ENCODE measurements around the gene ARHGAP26. TPM values are rescaled to one million over a fixed set of nuclear protein-coding genes. Genes with fewer than 3 reads are reported as not detected.
A peak's percentile ranks its signal among the peaks of the same experiment; 100 is the strongest.

The ARHGAP26 gene, protein sequence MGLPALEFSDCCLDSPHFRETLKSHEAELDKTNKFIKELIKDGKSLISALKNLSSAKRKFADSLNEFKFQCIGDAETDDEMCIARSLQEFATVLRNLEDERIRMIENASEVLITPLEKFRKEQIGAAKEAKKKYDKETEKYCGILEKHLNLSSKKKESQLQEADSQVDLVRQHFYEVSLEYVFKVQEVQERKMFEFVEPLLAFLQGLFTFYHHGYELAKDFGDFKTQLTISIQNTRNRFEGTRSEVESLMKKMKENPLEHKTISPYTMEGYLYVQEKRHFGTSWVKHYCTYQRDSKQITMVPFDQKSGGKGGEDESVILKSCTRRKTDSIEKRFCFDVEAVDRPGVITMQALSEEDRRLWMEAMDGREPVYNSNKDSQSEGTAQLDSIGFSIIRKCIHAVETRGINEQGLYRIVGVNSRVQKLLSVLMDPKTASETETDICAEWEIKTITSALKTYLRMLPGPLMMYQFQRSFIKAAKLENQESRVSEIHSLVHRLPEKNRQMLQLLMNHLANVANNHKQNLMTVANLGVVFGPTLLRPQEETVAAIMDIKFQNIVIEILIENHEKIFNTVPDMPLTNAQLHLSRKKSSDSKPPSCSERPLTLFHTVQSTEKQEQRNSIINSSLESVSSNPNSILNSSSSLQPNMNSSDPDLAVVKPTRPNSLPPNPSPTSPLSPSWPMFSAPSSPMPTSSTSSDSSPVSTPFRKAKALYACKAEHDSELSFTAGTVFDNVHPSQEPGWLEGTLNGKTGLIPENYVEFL
- total RNA-seq (10 to 100 TPM; 21.3 to 22.7 TPM), total RNA-seq (26.5 to 41.1 reads per million in 2 donors)

DNA sequence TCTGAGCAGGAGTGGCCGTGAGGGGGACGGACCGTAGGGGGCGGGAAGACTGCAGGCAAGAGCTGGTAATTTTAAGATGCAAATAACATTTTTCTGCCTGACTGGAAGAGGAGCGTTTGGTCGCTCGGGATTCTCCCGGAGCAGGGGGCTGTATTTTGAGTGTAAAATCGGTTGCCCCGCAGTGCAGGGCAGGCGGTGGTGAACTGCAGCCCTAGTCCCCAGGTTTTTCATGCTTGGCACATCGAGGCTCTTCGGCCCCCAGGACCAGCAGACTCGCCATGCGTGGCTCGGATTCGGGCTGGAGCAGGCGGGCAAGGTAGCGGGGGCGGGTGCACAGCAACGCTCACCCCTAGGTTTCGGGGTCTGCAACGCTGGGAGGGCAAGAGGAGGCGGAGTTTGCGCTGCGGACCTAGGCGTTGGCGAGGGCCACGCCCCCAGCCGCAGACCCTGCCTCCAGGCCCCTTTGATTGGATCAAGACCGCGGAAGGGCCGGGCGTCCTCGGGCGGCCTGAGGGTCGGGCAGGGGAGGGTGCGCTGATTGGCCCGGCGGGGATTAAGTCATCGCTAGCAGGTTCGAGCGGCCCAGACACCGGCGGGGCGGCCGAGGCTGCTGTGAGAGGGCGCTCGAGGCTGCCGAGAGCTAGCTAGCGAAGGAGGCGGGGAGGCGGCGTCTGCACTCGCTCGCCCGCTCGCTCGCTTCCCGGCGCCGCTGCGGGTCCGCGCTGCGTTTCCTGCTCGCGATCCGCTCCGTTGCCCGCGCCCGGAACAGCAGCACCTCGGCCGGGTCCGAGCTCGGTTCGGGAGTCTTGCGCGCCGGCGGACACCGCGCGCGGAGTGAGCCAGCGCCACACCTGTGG is at the start of gene ARHGAP26:
ARHGAP26 (plus strand) TSS at position 585 of the 857 bp plus-strand sequence. CDS start 385 bp downstream, outside the sequence.
- H3K36me3 Mint-ChIP-seq (ENCODE audit: low read depth): no peaks in the 10 kb centered on the region
- H3K27me3 Mint-ChIP-seq: no peaks in the 10 kb centered on the region
- ATAC-seq (peak; percentile 91), DNase-seq (peak; percentile 79 to 86 (median 84))
- no peaks in the 10 kb centered on the region for H3K9me3 ChIP-seq (ENCODE audit: control insufficient read depth, low read length, poor library complexity, severe bottlenecking)
- H3K4me3 Mint-ChIP-seq: peak within 1 kb of the TSS; percentile 99
- H3K4me1 Mint-ChIP-seq: peaks cover 20% of the 10 kb centered on the region
- peak within 1 kb of the TSS; percentile 93 for H3K27ac Mint-ChIP-seq

DNA sequence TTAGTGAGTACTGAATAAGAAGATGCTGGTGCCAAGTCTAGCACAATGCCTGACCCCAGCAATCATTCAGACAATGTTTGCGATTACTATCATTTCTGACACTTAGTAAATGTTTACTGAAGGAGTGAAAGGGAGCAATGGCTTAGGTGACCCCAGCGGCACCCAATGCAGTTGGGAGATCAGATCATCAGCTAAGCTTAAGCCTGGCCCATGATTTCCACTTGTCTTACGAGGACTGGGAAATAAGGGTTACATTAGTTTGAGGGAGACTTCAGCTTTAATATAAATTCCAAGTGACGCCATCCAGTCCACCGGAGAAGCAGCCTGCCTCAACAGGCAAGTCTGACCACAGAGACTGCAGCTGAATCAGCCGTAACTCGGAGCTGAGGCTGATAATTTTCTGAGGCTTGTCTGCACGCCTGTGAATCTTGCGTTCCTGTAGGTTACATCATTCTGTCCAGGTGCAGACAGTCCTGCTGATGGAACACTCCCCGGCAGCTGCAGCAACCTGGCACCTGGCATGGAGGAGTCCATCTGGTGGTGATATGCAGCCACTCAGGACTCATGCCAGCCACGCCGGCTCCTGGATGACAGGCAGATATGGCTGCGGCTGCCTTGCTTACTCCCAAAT is 49.4 kb upstream of the ARHGAP26 start:
- H3K4me1 Mint-ChIP-seq: peaks cover 3% of the 10 kb centered on the region
- H3K9me3 ChIP-seq (ENCODE audit: control insufficient read depth, low read length, poor library complexity, severe bottlenecking): no peaks in the 10 kb centered on the region
- H3K27me3 Mint-ChIP-seq: peaks cover 37% of the 10 kb centered on the region
- DNase-seq (no peak), ATAC-seq (no peak)
- H3K27ac Mint-ChIP-seq: no peak overlapping the region
- no peak overlapping the region for H3K4me3 Mint-ChIP-seq
- no peaks in the 10 kb centered on the region for H3K36me3 Mint-ChIP-seq (ENCODE audit: low read depth)

DNA sequence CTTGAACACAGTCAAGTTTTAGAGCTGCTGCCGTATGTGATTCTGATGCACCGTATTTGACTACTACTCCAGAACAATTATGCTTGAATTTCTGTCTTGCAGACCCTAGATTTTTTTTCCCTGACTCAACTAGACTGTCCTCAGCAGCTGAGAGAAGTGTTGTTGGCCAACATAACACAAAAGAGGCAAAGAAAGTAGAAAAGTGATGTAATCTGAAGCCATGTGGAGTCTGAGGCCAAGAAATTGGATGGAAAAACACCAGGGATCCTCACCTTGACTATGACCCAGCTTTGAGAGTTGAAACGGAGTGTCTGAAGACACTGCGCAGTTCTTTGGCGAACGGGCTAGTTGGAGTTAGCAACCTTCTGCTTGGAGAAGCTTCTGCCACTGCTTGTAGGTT is 48.0 kb upstream of the ARHGAP26 start:
- H3K27me3 Mint-ChIP-seq: peaks cover 34% of the 10 kb centered on the region
- no peak for DNase-seq
- no peak for ATAC-seq
- no peaks in the 10 kb centered on the region for H3K9me3 ChIP-seq (ENCODE audit: control insufficient read depth, low read length, poor library complexity, severe bottlenecking)
- no peaks in the 10 kb centered on the region for H3K36me3 Mint-ChIP-seq (ENCODE audit: low read depth)
- H3K4me3 Mint-ChIP-seq: no peak overlapping the region
- no peak overlapping the region for H3K27ac Mint-ChIP-seq
- no peaks in the 10 kb centered on the region for H3K4me1 Mint-ChIP-seq

DNA sequence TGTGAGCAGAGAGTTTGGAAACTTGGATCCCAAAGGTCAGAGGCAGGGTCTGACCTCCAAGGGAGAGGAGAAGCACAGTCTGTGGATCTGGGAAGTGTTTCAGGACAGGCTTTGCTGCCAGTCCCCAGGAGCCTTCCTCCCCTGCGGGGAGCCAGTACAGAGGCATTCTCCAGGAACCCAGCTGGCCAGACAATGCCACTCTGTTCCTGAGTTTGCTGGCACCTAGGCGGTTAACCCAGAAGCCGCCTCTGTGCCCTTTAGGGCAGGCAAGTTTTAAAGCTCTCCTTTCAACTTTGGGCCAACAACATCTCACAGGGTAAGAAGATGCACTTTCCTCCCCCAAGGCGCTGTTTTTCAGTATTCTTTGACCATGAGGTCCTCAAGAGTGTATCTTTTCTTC is 47.3 kb upstream of the ARHGAP26 start:
- ATAC-seq (no peak), DNase-seq (no peak)
- Mint-ChIP-seq H3K27ac (no peak overlapping the region), H3K27me3 (peaks cover 30% of the 10 kb centered on the region), H3K4me3 (no peak overlapping the region), H3K4me1 (no peaks in the 10 kb centered on the region), H3K36me3 (ENCODE audit: low read depth) (no peaks in the 10 kb centered on the region)
- no peaks in the 10 kb centered on the region for H3K9me3 ChIP-seq (ENCODE audit: control insufficient read depth, low read length, poor library complexity, severe bottlenecking)

DNA sequence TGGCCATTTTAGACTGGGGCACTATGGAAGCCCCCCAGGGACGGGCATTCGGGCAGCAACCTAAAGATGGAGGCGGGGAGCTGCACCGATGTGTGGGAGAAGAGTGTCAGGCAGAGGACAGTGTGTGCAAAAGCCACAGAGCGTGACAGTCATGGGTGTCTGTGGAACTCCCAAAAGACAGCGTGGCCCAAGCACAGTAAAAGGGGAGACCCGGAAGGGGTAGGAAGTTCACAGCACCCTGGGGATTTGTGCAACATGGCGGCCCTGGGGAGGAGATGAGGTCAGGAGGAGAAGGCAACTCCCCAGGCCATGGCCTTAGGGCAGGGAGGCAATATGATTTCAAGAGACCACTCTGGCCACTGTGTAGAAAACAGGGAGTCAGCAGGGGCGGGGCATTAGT is 45.4 kb upstream of the ARHGAP26 start:
- Mint-ChIP-seq H3K27me3 (peaks cover 10% of the 10 kb centered on the region), H3K4me1 (no peaks in the 10 kb centered on the region), H3K4me3 (no peak overlapping the region), H3K27ac (no peak overlapping the region), H3K36me3 (ENCODE audit: low read depth) (no peaks in the 10 kb centered on the region)
- no peaks in the 10 kb centered on the region for H3K9me3 ChIP-seq (ENCODE audit: control insufficient read depth, low read length, poor library complexity, severe bottlenecking)
- no peak for ATAC-seq
- no peak for DNase-seq

DNA sequence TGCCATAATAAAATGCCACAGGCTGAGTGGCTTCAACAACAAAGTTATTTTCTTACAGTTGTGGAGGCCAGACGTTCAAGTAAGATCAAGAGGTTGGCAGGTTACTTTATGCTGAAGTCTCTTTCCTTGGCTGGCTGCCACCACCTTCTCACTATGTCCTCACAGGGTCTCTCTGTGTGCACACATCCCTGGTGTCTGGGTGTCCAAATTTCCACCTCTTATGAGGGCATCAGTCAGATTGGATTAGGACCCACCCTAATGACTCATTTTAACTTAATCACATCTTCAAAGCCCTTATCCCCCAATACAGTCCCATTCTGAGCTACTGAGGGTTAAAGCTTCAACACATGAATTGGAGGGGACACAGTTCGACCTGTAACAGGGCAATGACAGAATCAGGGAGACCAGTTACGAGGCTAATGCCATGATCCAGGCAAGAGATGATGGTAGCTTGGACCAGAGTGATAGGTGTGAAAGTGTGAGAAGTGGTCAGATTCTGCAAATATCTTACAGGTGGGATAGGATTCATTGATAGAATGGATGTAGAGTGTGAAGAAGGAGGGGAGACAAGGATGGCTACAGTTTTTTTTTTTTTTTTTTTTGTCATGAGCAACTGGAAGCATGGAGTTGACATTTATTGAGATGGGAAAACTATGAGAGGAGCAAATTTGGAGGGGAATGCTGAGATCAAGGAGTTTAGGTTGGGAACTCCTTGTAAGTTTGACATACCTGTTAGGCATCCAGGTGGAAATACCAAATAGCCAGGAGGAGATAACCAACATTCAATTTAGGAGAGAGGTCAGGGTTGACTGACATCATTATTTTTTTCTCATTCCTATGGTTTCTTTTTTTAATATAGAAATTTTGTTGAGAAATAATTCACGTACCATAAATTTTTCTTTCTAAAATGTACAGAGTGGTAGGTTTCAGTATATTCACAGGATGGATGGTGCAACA is 44.7 kb upstream of the ARHGAP26 start:
- Mint-ChIP-seq H3K4me1 (no peaks in the 10 kb centered on the region), H3K27ac (no peak overlapping the region), H3K27me3 (peaks cover 7% of the 10 kb centered on the region), H3K36me3 (ENCODE audit: low read depth) (no peaks in the 10 kb centered on the region), H3K4me3 (no peak overlapping the region)
- no peaks in the 10 kb centered on the region for H3K9me3 ChIP-seq (ENCODE audit: control insufficient read depth, low read length, poor library complexity, severe bottlenecking)
- ATAC-seq: no peak
- DNase-seq: no peak

DNA sequence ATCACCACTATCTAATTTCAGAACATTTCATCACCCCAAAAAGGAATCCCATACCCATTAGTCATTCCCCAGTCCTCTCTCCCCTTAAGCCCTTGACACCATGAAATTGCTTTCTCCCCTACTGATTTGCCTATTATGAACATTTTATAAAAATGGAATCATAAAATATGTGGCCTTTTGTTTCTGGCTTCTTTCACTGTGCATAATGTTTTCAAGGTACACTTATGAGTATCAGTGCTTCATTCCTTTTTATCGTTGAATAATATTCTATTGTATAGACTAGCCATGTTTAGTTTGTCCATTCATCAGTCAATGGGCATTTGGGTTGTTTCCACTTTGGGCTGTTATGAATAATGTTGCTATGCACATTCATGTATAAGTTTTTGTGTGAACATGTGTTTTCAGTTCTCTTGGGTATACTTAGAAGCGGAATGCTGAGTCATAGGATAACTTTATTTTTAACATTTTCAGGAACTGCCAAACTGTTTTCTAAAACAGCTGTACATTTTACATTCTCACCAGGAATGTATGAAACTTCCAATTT is 43.9 kb upstream of the ARHGAP26 start:
- DNase-seq (no peak), ATAC-seq (no peak)
- peaks cover 7% of the 10 kb centered on the region for H3K27me3 Mint-ChIP-seq

DNA sequence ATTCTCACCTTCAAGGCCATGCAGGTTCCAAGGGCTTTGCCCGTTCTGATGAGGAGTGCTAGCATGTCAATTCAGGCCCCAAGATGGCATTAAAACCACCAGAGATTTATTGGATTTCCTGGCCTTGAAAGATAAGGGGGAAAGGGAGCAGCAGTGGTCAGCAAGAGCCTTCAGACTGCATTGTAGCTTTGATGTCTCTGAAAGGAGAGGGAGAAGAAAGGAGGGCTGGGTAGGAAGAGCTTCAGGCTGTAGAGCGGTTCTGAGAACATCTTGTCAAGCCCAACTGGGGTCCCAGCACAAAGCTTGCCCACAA is 42.5 kb upstream of the ARHGAP26 start:
- ATAC-seq: no peak
- H3K27me3 Mint-ChIP-seq: peaks cover 11% of the 10 kb centered on the region
- H3K9me3 ChIP-seq (ENCODE audit: control insufficient read depth, low read length, poor library complexity, severe bottlenecking): no peaks in the 10 kb centered on the region
- no peak overlapping the region for H3K27ac Mint-ChIP-seq
- DNase-seq: no peak
- no peak overlapping the region for H3K4me3 Mint-ChIP-seq
- H3K4me1 Mint-ChIP-seq: no peaks in the 10 kb centered on the region
- no peaks in the 10 kb centered on the region for H3K36me3 Mint-ChIP-seq (ENCODE audit: low read depth)

More for the DNA sequence above, 43.9 kb upstream of the ARHGAP26 start:
- H3K36me3 Mint-ChIP-seq (ENCODE audit: low read depth): no peaks in the 10 kb centered on the region
- H3K4me3 Mint-ChIP-seq: no peak overlapping the region
- H3K4me1 Mint-ChIP-seq: no peaks in the 10 kb centered on the region
- H3K9me3 ChIP-seq (ENCODE audit: control insufficient read depth, low read length, poor library complexity, severe bottlenecking): no peaks in the 10 kb centered on the region
- H3K27ac Mint-ChIP-seq: no peak overlapping the region

DNA sequence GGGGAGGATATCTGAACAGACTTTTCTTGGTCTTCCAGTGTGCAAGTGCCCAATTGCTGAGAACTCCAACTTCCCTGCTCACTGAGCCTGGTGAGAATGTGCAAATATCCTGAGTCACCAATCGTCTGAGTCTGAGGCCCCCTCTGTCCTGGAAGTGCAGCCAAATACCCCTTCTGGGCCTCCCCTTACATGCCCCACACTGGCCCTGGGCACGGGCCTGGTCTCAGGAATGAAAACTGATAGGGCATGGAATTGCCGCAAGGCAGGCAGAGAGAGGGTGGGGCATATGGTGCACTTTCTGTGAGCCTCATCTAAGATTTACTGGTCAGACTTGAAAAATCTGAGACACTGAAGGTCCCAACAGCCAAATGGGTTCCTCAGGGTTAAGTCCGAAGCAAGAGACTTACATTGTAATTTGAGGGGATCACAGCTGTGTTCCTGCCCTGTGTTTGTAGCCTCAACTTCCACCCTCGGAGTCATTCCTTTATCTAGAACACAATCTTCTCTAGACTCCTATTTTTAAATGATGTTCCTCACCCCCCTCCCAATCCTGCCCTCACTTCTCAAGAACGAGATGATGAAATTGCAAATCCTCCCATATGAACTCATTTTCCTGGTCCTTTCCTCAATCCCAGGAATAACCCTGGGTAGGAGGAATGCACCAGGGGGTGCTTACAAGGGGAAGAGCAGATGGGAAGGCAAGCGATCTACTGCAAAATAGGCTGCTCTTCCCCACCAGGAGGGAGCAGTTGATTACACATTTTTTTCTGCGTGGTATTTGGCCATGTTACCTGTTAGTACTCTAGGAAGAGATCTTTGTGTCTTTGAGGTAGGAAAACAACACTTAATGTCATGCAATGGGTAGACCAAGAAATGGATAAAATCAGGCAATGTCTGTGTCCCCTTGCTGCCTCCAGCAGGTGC is 34.6 kb upstream of the ARHGAP26 start:
- Mint-ChIP-seq H3K27me3 (peaks cover 27% of the 10 kb centered on the region), H3K4me1 (peaks cover 16% of the 10 kb centered on the region), H3K36me3 (ENCODE audit: low read depth) (peaks cover 2% of the 10 kb centered on the region), H3K4me3 (no peak overlapping the region), H3K27ac (no peak overlapping the region)
- no peaks in the 10 kb centered on the region for H3K9me3 ChIP-seq (ENCODE audit: control insufficient read depth, low read length, poor library complexity, severe bottlenecking)
- DNase-seq: no peak
- no peak for ATAC-seq

DNA sequence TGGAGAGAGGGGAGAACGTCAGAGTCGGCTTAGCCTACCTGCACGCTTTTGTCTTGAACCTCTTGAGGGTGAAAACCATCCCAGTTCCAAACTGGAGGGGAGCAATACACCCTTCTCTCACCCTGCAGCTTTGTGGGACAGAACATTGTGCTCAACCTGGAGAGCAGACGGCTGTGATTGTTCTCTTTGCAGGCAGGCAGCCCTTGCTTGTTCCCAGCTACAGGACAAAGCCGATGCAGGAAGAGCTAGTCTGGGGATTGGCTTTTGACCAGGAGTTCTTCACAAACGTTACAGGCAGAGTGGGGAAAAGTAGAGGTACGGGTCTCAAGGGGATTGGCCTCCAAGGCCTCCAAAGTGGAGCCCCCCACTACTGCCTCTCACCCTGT is 33.9 kb upstream of the ARHGAP26 start:
- H3K9me3 ChIP-seq (ENCODE audit: control insufficient read depth, low read length, poor library complexity, severe bottlenecking): no peaks in the 10 kb centered on the region
- H3K4me1 Mint-ChIP-seq: peaks cover 16% of the 10 kb centered on the region
- peaks cover 2% of the 10 kb centered on the region for H3K36me3 Mint-ChIP-seq (ENCODE audit: low read depth)
- H3K27me3 Mint-ChIP-seq: peaks cover 33% of the 10 kb centered on the region
- DNase-seq (no peak), ATAC-seq (no peak)
- H3K27ac Mint-ChIP-seq: no peak overlapping the region
- no peak overlapping the region for H3K4me3 Mint-ChIP-seq

DNA sequence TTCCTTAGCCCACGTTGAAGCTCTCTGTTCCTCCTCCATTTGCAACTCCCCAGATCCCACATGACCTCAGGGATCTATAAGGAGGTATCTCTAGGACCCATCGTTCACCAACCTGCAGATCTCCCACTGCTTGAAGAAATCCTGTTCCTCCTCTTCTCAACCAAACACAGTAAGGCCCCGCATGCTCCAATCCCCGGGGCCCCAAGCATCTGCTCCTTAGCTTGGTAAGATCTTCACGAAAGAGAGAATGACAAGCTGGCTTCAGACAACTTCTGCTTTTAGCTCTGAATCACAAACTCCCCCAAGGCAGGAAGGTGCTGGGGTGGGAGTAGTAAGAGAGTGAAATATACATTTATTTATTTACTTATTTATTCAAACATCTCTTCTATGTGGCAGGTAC is 33.0 kb upstream of the ARHGAP26 start:
- H3K9me3 ChIP-seq (ENCODE audit: control insufficient read depth, low read length, poor library complexity, severe bottlenecking): no peaks in the 10 kb centered on the region
- peaks cover 37% of the 10 kb centered on the region for H3K27me3 Mint-ChIP-seq
- DNase-seq (no peak), ATAC-seq (no peak)
- H3K4me3 Mint-ChIP-seq: no peak overlapping the region
- H3K36me3 Mint-ChIP-seq (ENCODE audit: low read depth): peaks cover 2% of the 10 kb centered on the region
- peaks cover 16% of the 10 kb centered on the region for H3K4me1 Mint-ChIP-seq
- H3K27ac Mint-ChIP-seq: no peak overlapping the region
